Activated CD4-positive, alpha-beta T cell treated with anti-CD3 and anti-CD28 coated beads, Interleukin-2, amount 50 U/mL, for 1 hour (primary cell): ENCODE results near the gene RBM46.
"Not testable (repeated sequence)": the region's sequence is repeated elsewhere in the genome, so short reads cannot be mapped to it uniquely, and the experiment has no call there.

Experiments used
- DNase-seq: peaks from one replicate; pipeline ENCODE4 v3.0.0-alpha.2; 2020

The RBM46 gene

GRCh38 chr4:154838694-154839093, 57.6 kb downstream of the RBM46 start:
- DNase-seq = no peak

GRCh38 chr4:154854362-154854761, 73.3 kb downstream of the RBM46 start:
- DNase-seq = no peak

GRCh38 chr4:154858166-154858565, 77.1 kb downstream of the RBM46 start:
- DNase-seq = no peak

GRCh38 chr4:154868414-154869194, 87.5 kb downstream of the RBM46 start:
- DNase-seq = no peak

GRCh38 chr4:154869301-154869700, 88.2 kb downstream of the RBM46 start:
- no peak for DNase-seq

GRCh38 chr4:154872198-154872597, 91.1 kb downstream of the RBM46 start:
- no peak for DNase-seq

- not testable (repeated sequence) for DNase-seq
These were observed 93.0 kb downstream of the RBM46 start for GRCh38 chr4:154874049-154874448.

GRCh38 chr4:154877110-154877760, 96.2 kb downstream of the RBM46 start:
- DNase-seq = no peak
